Neuronal stem cell (in vitro differentiated cells): ENCODE data around the gene CYRIA.

ENCODE experiments used
- DNase-seq: peaks from one replicate; pipeline ENCODE4 v3.0.0-alpha.2; 2013; ENCODE audit warnings: low spot score
- H2AFZ ChIP-seq: one replicate; pipeline ENCODE4 v1.6.1; 2013; ENCODE audit warnings: mild to moderate bottlenecking, low read length, inconsistent platforms
- H2AK5ac ChIP-seq: 2 replicates; pipeline ENCODE4 v1.6.1; 2013; ENCODE audit warnings: low read depth, mild to moderate bottlenecking, inconsistent platforms, low read length, moderate library complexity, mixed read lengths
- H2BK120ac ChIP-seq: 2 replicates; pipeline ENCODE4 v1.6.1; 2013; ENCODE audit warnings: low read depth, mild to moderate bottlenecking, inconsistent platforms, low read length, moderate library complexity, mixed read lengths
- H2BK12ac ChIP-seq: one replicate; pipeline ENCODE4 v1.6.1; 2013; ENCODE audit warnings: low read length, inconsistent platforms
- H2BK15ac ChIP-seq: 2 replicates; pipeline ENCODE4 v1.6.1; 2013; ENCODE audit warnings: mild to moderate bottlenecking, low read length, inconsistent platforms, mixed read lengths
- H2BK5ac ChIP-seq: one replicate; pipeline ENCODE4 v1.6.1; 2013; ENCODE audit warnings: inconsistent platforms, mild to moderate bottlenecking, low read length, moderate library complexity
- H3K14ac ChIP-seq: one replicate; pipeline ENCODE4 v1.6.1; 2013; ENCODE audit warnings: low read length, inconsistent platforms
- H3K18ac ChIP-seq: 2 replicates; pipeline ENCODE4 v1.6.1; 2013; ENCODE audit warnings: low read length, inconsistent platforms
- H3K23ac ChIP-seq: 2 replicates; pipeline ENCODE4 v1.6.1; 2013; ENCODE audit warnings: low read depth, mild to moderate bottlenecking, mixed read lengths, low read length, inconsistent platforms; ENCODE audit not compliant: poor library complexity
- H3K27ac ChIP-seq: replicated peaks from 3 replicates; pipeline ENCODE4 v1.5.1; 2013; ENCODE audit warnings: low read length, inconsistent platforms
- H3K27me3 ChIP-seq, 3 experiments: 2 replicates each; pipeline ENCODE4 v1.6.1; 2013; ENCODE audit warnings: low read length in 3 of 3, mild to moderate bottlenecking in 2 of 3, inconsistent platforms in 1 of 3, low read depth in 1 of 3, mixed read lengths in 1 of 3, moderate library complexity in 1 of 3; ENCODE audit not compliant: control insufficient read depth in 3 of 3, insufficient read depth in 3 of 3
- H3K36me3 ChIP-seq, 2 donors: replicated peaks in 1 of 2; 2 replicates each; pipeline ENCODE4 v1.6.1; 2013; ENCODE audit warnings: low read length in 2 of 2; ENCODE audit not compliant: control insufficient read depth in 2 of 2, insufficient read depth in 2 of 2
- H3K4ac ChIP-seq: 2 replicates; pipeline ENCODE4 v1.6.1; 2013; ENCODE audit warnings: inconsistent platforms, mild to moderate bottlenecking, low read length, moderate library complexity
- H3K4me1 ChIP-seq, 2 donors: 1 replicate in 1 of 2; 2 replicates in 1 of 2; pipeline ENCODE4 v1.6.1; 2013; ENCODE audit warnings: low read length in 2 of 2, low read depth in 1 of 2; ENCODE audit not compliant: control insufficient read depth in 2 of 2, insufficient read depth in 1 of 2
- H3K4me2 ChIP-seq: one replicate; pipeline ENCODE4 v1.6.1; 2013; ENCODE audit warnings: mild to moderate bottlenecking, low read length, inconsistent platforms; ENCODE audit not compliant: insufficient read depth, poor library complexity, severe bottlenecking
- H3K4me3 ChIP-seq, 2 donors: 2 replicates each; pipeline ENCODE4 v1.5.1; 2013; ENCODE audit warnings: low read length in 2 of 2, mild to moderate bottlenecking in 2 of 2, inconsistent platforms in 1 of 2, moderate library complexity in 1 of 2
- H3K79me1 ChIP-seq: one replicate; pipeline ENCODE4 v1.6.1; 2013; ENCODE audit warnings: low read depth, mild to moderate bottlenecking, inconsistent platforms, low read length, moderate library complexity
- H3K9ac ChIP-seq: one replicate; pipeline ENCODE4 v1.6.1; 2013; ENCODE audit warnings: mild to moderate bottlenecking, low read depth, low read length, inconsistent platforms; ENCODE audit not compliant: poor library complexity
- H3K9me3 ChIP-seq, 2 donors: replicated peaks in 1 of 2; 2 replicates each; pipeline versions ENCODE3 to v1.6.1; 2013; ENCODE audit warnings: low read length in 2 of 2, mild to moderate bottlenecking in 2 of 2, inconsistent platforms in 1 of 2, low read depth in 1 of 2, mixed read lengths in 1 of 2, moderate library complexity in 1 of 2; ENCODE audit not compliant: control insufficient read depth in 2 of 2, insufficient read depth in 1 of 2
- H4K8ac ChIP-seq: one replicate; pipeline ENCODE4 v1.6.1; 2013; ENCODE audit warnings: low read depth, mild to moderate bottlenecking, inconsistent platforms, low read length, moderate library complexity
- H4K91ac ChIP-seq: one replicate; pipeline ENCODE4 v1.6.1; 2013; ENCODE audit warnings: low read length, low read depth, mild to moderate bottlenecking, inconsistent platforms; ENCODE audit not compliant: poor library complexity
- WGBS, 2 donors: extraction: QIAGEN DNeasy Blood & Tissue Kit; methylation state at CpG; one replicate each; pipeline ENCODE4 v1.1.7; 2013; ENCODE audit warnings: missing lambda C conversion rate in 2 of 2, mixed read lengths in 1 of 2; ENCODE audit not compliant: insufficient read length in 2 of 2, insufficient replicate concordance in 1 of 2; ENCODE audit errors: extremely low coverage in 2 of 2; 5-methylcytosine and 5-hydroxymethylcytosine counted together

Gene CYRIA

DNA sequence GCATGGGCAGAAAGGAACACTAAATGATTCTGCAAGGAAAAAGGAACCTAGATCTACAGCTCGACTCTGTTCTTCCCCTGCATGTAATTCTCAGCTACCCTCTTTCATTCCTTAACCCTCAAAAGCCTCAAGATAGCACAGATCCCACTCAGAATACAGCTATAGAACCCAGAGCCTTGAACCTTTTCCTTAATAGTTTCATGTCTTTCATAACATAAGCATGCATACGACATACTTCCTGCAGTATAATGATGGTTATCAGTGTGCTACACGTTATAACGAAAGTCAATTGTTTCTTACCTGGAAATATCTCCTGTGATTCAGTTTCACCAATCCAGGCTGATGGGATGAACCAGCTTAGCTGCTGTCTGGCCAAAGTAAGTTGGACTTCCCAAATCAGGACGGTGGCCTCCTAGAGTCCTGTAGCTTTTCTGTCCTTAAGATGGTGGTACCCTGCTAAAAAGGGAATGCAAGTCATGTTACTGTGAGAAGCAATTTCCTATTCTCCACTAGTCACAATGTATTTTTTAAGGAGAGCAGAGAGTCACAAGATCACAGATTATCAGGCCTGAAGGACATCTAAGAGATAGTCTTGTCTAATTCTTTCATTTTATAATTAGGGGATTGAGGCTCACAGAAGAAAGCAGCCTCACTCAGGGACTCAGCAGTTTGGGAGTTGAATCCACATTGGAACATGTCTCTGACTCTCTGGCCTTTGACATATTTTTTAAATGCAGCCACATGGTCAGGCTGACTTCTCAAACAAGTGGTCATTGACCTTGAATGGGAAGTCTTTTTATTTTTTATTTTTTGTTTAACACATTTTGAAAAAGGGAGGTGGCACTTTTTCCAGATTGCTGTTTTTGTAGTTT is 41.8 kb downstream of the CYRIA start:
- Histone ChIP-seq H3K36me3 (no peaks in the 10 kb centered on the region), H3K4me1 (peaks cover 7 to 24% of the 10 kb centered on the region in 2 donors)
- no CpG with 5 or more reads among the region's 5 CpGs for WGBS, 2 donors

DNA sequence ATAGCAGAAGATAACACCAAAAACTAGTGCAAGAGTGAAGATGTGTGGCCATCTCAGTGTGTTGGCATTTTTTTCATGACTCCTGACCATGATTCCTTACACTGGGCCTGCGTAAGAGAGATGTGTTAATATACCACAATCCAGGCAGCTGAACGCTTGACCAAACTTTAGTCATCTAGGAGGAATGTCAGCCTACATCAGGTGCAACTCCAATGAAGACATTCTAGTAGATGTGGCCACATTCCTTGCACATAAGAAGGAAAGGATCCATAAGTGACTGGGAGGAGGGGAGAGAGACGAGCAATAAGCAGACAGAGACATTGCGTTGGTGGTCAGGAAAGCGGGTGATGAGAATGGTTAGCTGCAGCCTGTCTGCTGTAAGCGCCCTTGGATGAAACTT is 42.6 kb downstream of the CYRIA start:
- Histone ChIP-seq H2AK5ac (no peak overlapping the region), H3K27ac (no peak overlapping the region), H4K91ac (no peak overlapping the region), H3K23ac (no peak overlapping the region), H3K14ac (no peak overlapping the region), H3K27me3 (no peaks in the 10 kb centered on the region), H4K8ac (no peak overlapping the region), H3K36me3 (no peaks in the 10 kb centered on the region), H3K4ac (no peak overlapping the region), H2BK5ac (no peak overlapping the region), H3K4me1 (peaks cover 7 to 24% of the 10 kb centered on the region in 2 donors), H2AFZ (no peak overlapping the region), H3K9ac (no peak overlapping the region), H2BK12ac (no peak overlapping the region), H3K4me3 (no peak overlapping the region), H2BK15ac (no peak overlapping the region), H3K4me2 (no peak overlapping the region), H3K9me3 (no peaks in the 10 kb centered on the region), H3K79me1 (no peaks in the 10 kb centered on the region), H3K18ac (no peak overlapping the region), H2BK120ac (no peak overlapping the region)
- no peak for DNase-seq
- no CpG with 5 or more reads among the region's 6 CpGs for WGBS, 2 donors

More for the DNA sequence above, 41.8 kb downstream of the CYRIA start:
- no peaks in the 10 kb centered on the region for H3K9me3 ChIP-seq
- no peak overlapping the region for H2BK5ac ChIP-seq
- no peak overlapping the region for H3K4ac ChIP-seq
- no peak overlapping the region for H3K4me3 ChIP-seq
- no peak overlapping the region for H2BK12ac ChIP-seq
- H3K9ac ChIP-seq, result no peak overlapping the region
- no peaks in the 10 kb centered on the region for H3K79me1 ChIP-seq
- H3K27ac ChIP-seq, result no peak overlapping the region
- no peak overlapping the region for H2AK5ac ChIP-seq
- no peak overlapping the region for H2BK120ac ChIP-seq
- no peak overlapping the region for H4K8ac ChIP-seq
- H3K23ac ChIP-seq, result no peak overlapping the region
- no peak overlapping the region for H3K18ac ChIP-seq
- H2AFZ ChIP-seq, result no peak overlapping the region
- DNase-seq, result no peak
- no peak overlapping the region for H3K4me2 ChIP-seq
- H2BK15ac ChIP-seq, result no peak overlapping the region
- no peaks in the 10 kb centered on the region for H3K27me3 ChIP-seq
- no peak overlapping the region for H4K91ac ChIP-seq
- H3K14ac ChIP-seq, result no peak overlapping the region

GRCh38 chr2:16622399-16622968 is 43.1 kb downstream of the CYRIA start:
- Histone ChIP-seq H3K27me3 (no peaks in the 10 kb centered on the region), H2BK120ac (no peak overlapping the region), H2BK12ac (no peak overlapping the region), H2BK5ac (no peak overlapping the region), H3K79me1 (no peaks in the 10 kb centered on the region), H3K9ac (no peak overlapping the region), H3K4me1 (peaks cover 7 to 24% of the 10 kb centered on the region in 2 donors), H2AK5ac (no peak overlapping the region), H3K4ac (no peak overlapping the region), H3K18ac (no peak overlapping the region), H3K4me2 (no peak overlapping the region), H2AFZ (no peak overlapping the region), H3K14ac (no peak overlapping the region), H4K91ac (no peak overlapping the region), H2BK15ac (no peak overlapping the region), H3K9me3 (no peaks in the 10 kb centered on the region), H4K8ac (no peak overlapping the region), H3K27ac (no peak overlapping the region), H3K23ac (no peak overlapping the region), H3K4me3 (no peak overlapping the region), H3K36me3 (no peaks in the 10 kb centered on the region)
- no CpG with 5 or more reads among the region's 4 CpGs for WGBS, 2 donors
- no peak for DNase-seq

GRCh38 chr2:16621316-16621715 is 44.3 kb downstream of the CYRIA start:
- no peaks in the 10 kb centered on the region for H3K9me3 ChIP-seq
- no peak overlapping the region for H2AFZ ChIP-seq
- H3K27me3 ChIP-seq, result no peaks in the 10 kb centered on the region
- no peak overlapping the region for H3K18ac ChIP-seq
- H2BK15ac ChIP-seq, result no peak overlapping the region
- no peak overlapping the region for H4K91ac ChIP-seq
- no peak overlapping the region for H3K14ac ChIP-seq
- no peaks in the 10 kb centered on the region for H3K36me3 ChIP-seq
- no peak overlapping the region for H2BK120ac ChIP-seq
- H3K4ac ChIP-seq, result no peak overlapping the region
- no peaks in the 10 kb centered on the region for H3K79me1 ChIP-seq
- no peak overlapping the region for H2BK5ac ChIP-seq
- no peak overlapping the region for H3K4me3 ChIP-seq
- H3K9ac ChIP-seq, result no peak overlapping the region
- no peak overlapping the region for H2AK5ac ChIP-seq
- H3K4me1 ChIP-seq, result peaks cover 7 to 22% of the 10 kb centered on the region in 2 donors
- H3K23ac ChIP-seq, result no peak overlapping the region
- H3K27ac ChIP-seq, result no peak overlapping the region
- no peak overlapping the region for H3K4me2 ChIP-seq
- H2BK12ac ChIP-seq, result no peak overlapping the region
- H4K8ac ChIP-seq, result no peak overlapping the region
- DNase-seq, result no peak
- no CpG with 5 or more reads among the region's 4 CpGs for WGBS, 2 donors
